PC-9 (cell line): ENCODE results near the gene DOCK3. TPM values are rescaled to one million over a fixed set of nuclear protein-coding genes. Genes with fewer than 3 reads are reported as not detected.
A peak's percentile ranks its signal among the peaks of the same experiment; 100 is the strongest.

Source experiments
- BruUV-seq: library from RNA; stranded (reverse); fragments of 400-500 nt; replicated peaks from 2 replicates; lab custom pipeline; 2021; lab: Mats Ljungman, UMichigan
- CTCF ChIA-PET: fragments of 300-600 bp; sonication (Branson Sonifier 250); formaldehyde crosslinking; loops from one replicate; lab custom pipeline; 2022; ENCODE audit warnings: antibody characterized with exemption; lab: Charles Lee
- POLR2A ChIA-PET: fragments of 300-600 bp; sonication (Branson Sonifier 250); formaldehyde crosslinking; loops from one replicate; lab custom pipeline; 2022; ENCODE audit warnings: antibody characterized with exemption; ENCODE audit not compliant: unreplicated experiment; lab: Charles Lee
- DNase-seq, 2 experiments: peaks; one replicate each; pipeline versions ENCODE4 v3.0.0 to v3.0.0-alpha.2; 2015 to 2022; ENCODE audit warnings: mixed read lengths in 1 of 2
- H2AFZ ChIP-seq: fragments of 200-600 bp; sonication (generic); 2 replicates; pipeline ENCODE4 v1.8.1; 2017; ENCODE audit warnings: antibody characterized with exemption
- H3F3A ChIP-seq: fragments of 200-600 bp; sonication (generic); 2 replicates; pipeline ENCODE4 v1.8.1; 2017; ENCODE audit warnings: antibody characterized with exemption, mild to moderate bottlenecking, low read depth; ENCODE audit not compliant: insufficient read depth
- H3K27ac ChIP-seq: fragments of 200-600 bp; sonication (generic); 2 replicates; pipeline ENCODE4 v1.6.1; 2016; ENCODE audit warnings: mixed run types
- H3K27me3 ChIP-seq: fragments of 200-600 bp; sonication (generic); 2 replicates; pipeline ENCODE4 v1.6.1; 2016; ENCODE audit warnings: low read depth, mixed run types; ENCODE audit not compliant: insufficient read depth
- H3K36me3 ChIP-seq: fragments of 200-600 bp; sonication (generic); 2 replicates; pipeline ENCODE4 v1.6.1; 2016; ENCODE audit warnings: low read depth, mixed run types
- H3K4me1 ChIP-seq: fragments of 200-600 bp; sonication (generic); replicated peaks from 2 replicates; pipeline ENCODE4 v1.6.1; 2016; ENCODE audit warnings: mixed run types; ENCODE audit not compliant: insufficient read depth
- H3K4me2 ChIP-seq: fragments of 200-600 bp; sonication (generic); 2 replicates; pipeline ENCODE4 v1.6.1; 2017; ENCODE audit warnings: mixed run types
- H3K4me3 ChIP-seq: fragments of 200-600 bp; sonication (generic); 2 replicates; pipeline ENCODE4 v1.6.1; 2016; ENCODE audit warnings: mixed run types
- H3K79me2 ChIP-seq: fragments of 200-600 bp; sonication (generic); 2 replicates; pipeline ENCODE4 v1.6.1; 2017; ENCODE audit warnings: low read depth, mixed run types
- H3K9me2 ChIP-seq: fragments of 200-600 bp; sonication (generic); 2 replicates; pipeline ENCODE4 v1.8.1; 2017; ENCODE audit warnings: mild to moderate bottlenecking; ENCODE audit not compliant: insufficient read depth
- H3K9me3 ChIP-seq: fragments of 200-600 bp; sonication (generic); 2 replicates; pipeline ENCODE4 v1.8.1; 2016; ENCODE audit warnings: low read depth; ENCODE audit not compliant: insufficient read depth
- H4K20me1 ChIP-seq: fragments of 200-600 bp; sonication (generic); 2 replicates; pipeline ENCODE4 v1.8.1; 2017; ENCODE audit not compliant: insufficient read depth
- CTCF ChIP-seq: fragments of 200-600 bp; sonication (generic); conservative IDR thresholded peaks from 2 replicates; pipeline ENCODE4 v1.6.1; 2017; ENCODE audit warnings: mixed run types, antibody characterized with exemption, mild to moderate bottlenecking, moderate library complexity
- EZH2 ChIP-seq: fragments of 200-600 bp; sonication (generic); IDR thresholded peaks from 2 replicates; pipeline ENCODE4 v1.8.0; 2017; ENCODE audit warnings: antibody characterized with exemption, low read depth
- intact Hi-C: fragments of 100-400 bp; cut with micrococcal nuclease; formaldehyde crosslinking; loops from one replicate; pipeline ENCODE4 v1.10.0; 2022; ENCODE audit not compliant: unreplicated experiment
- total RNA-seq: library from RNA; stranded (reverse); gene quantifications from 2 replicates; pipeline ENCODE4 v1.2.3, GENCODE V29; 2021

Gene DOCK3
- total RNA-seq, 1 experiment from 2014 or later = 16.9 TPM

- Histone ChIP-seq H3K9me2 (no peaks in the 10 kb centered on the region), H3K27me3 (no peaks in the 10 kb centered on the region), H3K4me3 (no peak overlapping the region), H3K4me2 (no peak overlapping the region), H3K9me3 (no peaks in the 10 kb centered on the region), H3K27ac (no peak overlapping the region), H3F3A (peaks cover 6% of the 10 kb centered on the region; the same call in 1 of the 2 replicates), H4K20me1 (no peaks in the 10 kb centered on the region), H2AFZ (no peak overlapping the region), H3K36me3 (no peaks in the 10 kb centered on the region), H3K79me2 (no peaks in the 10 kb centered on the region), H3K4me1 (no peaks in the 10 kb centered on the region)
- intact Hi-C loops = no loop called here
- ChIA-PET CTCF (interaction anchor here (1.4 to 2.1 kb wide), 2 partner anchors 26 to 38 kb away, joined by 7 to 16 read pairs; partner anchors contain the start of gene MAPKAPK3), POLR2A (interaction anchor here (0.6 kb wide), 1 partner anchor 391 kb away, joined by 12 read pairs; no protein-coding TSS in a partner anchor)
- no peak for TF ChIP-seq CTCF
- no peak for TF ChIP-seq EZH2
- no peak for DNase-seq
- no TSS peak for BruUV-seq
Observed at GRCh38 chr3:50653937-50654595, 20.7 kb upstream of the DOCK3 start.

GRCh38 chr3:50655009-50655830 is 19.5 kb upstream of the DOCK3 start:
- Histone ChIP-seq H3K36me3 (no peaks in the 10 kb centered on the region), H3K79me2 (no peaks in the 10 kb centered on the region), H3K27me3 (no peaks in the 10 kb centered on the region), H4K20me1 (no peaks in the 10 kb centered on the region), H2AFZ (no peak overlapping the region), H3K9me3 (no peaks in the 10 kb centered on the region), H3K4me2 (no peak overlapping the region), H3K4me3 (no peak overlapping the region), H3K9me2 (no peaks in the 10 kb centered on the region), H3K4me1 (no peaks in the 10 kb centered on the region), H3F3A (peaks cover 6% of the 10 kb centered on the region; the same call in 1 of the 2 replicates), H3K27ac (no peak overlapping the region)
- TSS peak; percentile 7 for BruUV-seq
- intact Hi-C loops = no loop called here
- ChIA-PET POLR2A (no interaction called here), CTCF (interaction anchor here (0.9 kb wide), 1 partner anchor 39 kb away, joined by 3 read pairs; no protein-coding TSS in a partner anchor)
- no peak for TF ChIP-seq CTCF
- TF ChIP-seq EZH2 = no peak
- DNase-seq = no peak

- H3K4me1 ChIP-seq = no peaks in the 10 kb centered on the region
- no peak overlapping the region for H3K4me3 ChIP-seq
- CTCF ChIA-PET = no interaction called here
- POLR2A ChIA-PET = interaction anchor here (0.7 kb wide), 1 partner anchor 319 kb away, joined by 5 read pairs; no protein-coding TSS in a partner anchor
- no peak for DNase-seq
- H3K27ac ChIP-seq = no peak overlapping the region
- intact Hi-C loops = no loop called here
- H3K4me2 ChIP-seq = no peak overlapping the region
- H3K9me3 ChIP-seq = no peaks in the 10 kb centered on the region
- BruUV-seq = no TSS peak
- H3K36me3 ChIP-seq = no peaks in the 10 kb centered on the region
- no peaks in the 10 kb centered on the region for H3K79me2 ChIP-seq
- no peaks in the 10 kb centered on the region for H3K9me2 ChIP-seq
- no peaks in the 10 kb centered on the region for H3K27me3 ChIP-seq
- H4K20me1 ChIP-seq = no peaks in the 10 kb centered on the region
- TF ChIP-seq CTCF (no peak), EZH2 (no peak)
- peaks cover 6% of the 10 kb centered on the region; the same call in 1 of the 2 replicates for H3F3A ChIP-seq
- H2AFZ ChIP-seq = no peak overlapping the region
Observed at GRCh38 chr3:50656417-50657195, 18.1 kb upstream of the DOCK3 start.
